Measurements from ENCODE around the gene DOK4. TPM values are rescaled to one million over a fixed set of nuclear protein-coding genes. Genes with fewer than 3 reads are reported as not detected.

DOK4 gene
- total RNA-seq, 1 donor from 2014 or later: 0.73 TPM

DNA sequence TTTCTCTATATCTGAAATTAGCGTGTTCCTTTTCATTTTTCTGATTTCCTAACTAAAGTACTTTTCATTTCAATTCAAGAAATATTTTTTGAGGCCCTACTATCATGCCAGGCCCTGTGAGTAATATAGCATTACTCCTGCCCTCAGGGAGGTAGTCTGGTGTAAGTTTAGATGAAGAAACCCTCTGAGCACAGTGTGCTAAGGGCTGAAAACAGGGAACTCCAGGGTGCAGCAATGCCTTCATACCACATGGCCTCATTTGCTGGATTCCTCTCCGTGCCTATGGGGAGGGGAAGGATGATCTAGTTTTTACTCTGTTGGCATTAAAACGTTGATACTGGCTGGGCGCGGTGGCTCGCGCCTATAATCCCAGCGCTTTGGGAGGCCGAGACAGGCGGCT, 34.3 kb downstream of the DOK4 start:
- intact Hi-C loops (cut with micrococcal nuclease): no loop called here
- H3K4me3 Mint-ChIP-seq: no peak overlapping the region
- H3K9me3 Mint-ChIP-seq: no peaks in the 10 kb centered on the region
- ATAC-seq (ENCODE audit: low read depth): no peak
- POLR2A ChIA-PET: no interaction called here
- no peak for TF ChIP-seq CTCF (IDR thresholded peaks at IDR 0.05)
- H3K27me3 Mint-ChIP-seq: no peaks in the 10 kb centered on the region
- peaks cover 6% of the 10 kb centered on the region for H3K4me1 Mint-ChIP-seq
- DNase-seq: no peak
- no peak overlapping the region for H3K27ac Mint-ChIP-seq
- CTCF ChIA-PET: no interaction called here
- H3K36me3 Mint-ChIP-seq (ENCODE audit: low read depth): peaks cover 54% of the 10 kb centered on the region

DNA sequence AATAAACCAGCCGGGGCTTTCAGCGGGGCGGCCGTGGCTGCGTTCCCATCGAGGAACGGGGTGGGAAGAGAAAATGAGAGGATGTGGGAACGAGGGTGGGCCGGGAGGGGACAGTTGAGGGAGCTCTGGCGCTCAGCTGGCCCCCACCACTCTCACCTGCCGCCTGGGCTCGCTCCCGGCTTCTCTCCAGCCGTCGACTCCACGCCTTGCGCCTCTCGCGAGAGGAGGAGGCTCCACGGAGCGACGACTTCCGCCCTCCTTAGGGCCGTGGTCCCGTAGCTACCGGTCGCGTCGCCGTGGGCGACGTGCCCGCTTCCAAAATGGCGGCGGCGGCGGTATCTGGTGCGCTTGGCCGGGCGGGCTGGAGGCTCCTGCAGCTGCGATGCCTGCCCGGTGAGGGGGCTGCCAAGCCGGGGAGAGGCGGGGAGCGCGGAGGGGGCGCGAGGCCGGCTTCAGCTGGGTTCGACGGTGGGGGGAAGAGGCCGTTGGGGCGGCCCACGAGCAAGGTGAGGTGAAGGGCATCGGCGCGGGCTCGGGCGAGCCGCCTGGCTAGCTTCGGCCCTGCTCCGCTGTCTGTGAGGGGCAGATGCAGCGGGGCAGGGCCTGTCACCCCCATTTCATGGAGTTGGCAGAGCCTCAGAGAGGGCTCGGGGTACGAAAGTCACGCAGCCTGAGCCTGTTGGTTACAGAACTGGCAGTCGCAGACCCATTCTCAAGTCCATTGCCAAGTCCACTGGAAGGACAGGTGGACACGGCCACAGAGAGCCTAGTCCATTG, 38.9 kb downstream of the DOK4 start, which contains the start of the genes CIAPIN1 and COQ9:
CIAPIN1 (minus strand) TSS at position 200 of the 777 bp plus-strand sequence. CDS start 6,457 bp downstream, outside the sequence.
COQ9 (plus strand) TSS at position 294 of the 777 bp plus-strand sequence; CDS start at position 321, 27 bp downstream.
- ChIA-PET CTCF (interaction anchor here (0.6 to 2.8 kb wide), 6 partner anchors 13 to 147 kb away, joined by 3 to 15 read pairs (median 3); partner anchors contain the start of gene POLR2C), POLR2A (interaction anchor here (0.5 to 3.1 kb wide), 24 partner anchors 9 to 1182 kb away, joined by 3 to 36 read pairs (median 4); partner anchors contain the start of genes ADGRG5, CCDC102A, KATNB1 and POLR2C)
- TF ChIP-seq CTCF (IDR thresholded peaks at IDR 0.05): no peak
- peak within 1 kb of the TSS; percentile 84 for H3K27ac Mint-ChIP-seq
- peak; percentile 98 for ATAC-seq (ENCODE audit: low read depth)
- peaks cover 19% of the 10 kb centered on the region for H3K4me1 Mint-ChIP-seq
- no peaks in the 10 kb centered on the region for H3K9me3 Mint-ChIP-seq
- peak; percentile 82 for DNase-seq
- H3K27me3 Mint-ChIP-seq: no peaks in the 10 kb centered on the region
- peak within 1 kb of the TSS; percentile 91 for H3K4me3 Mint-ChIP-seq
- intact Hi-C loops (cut with micrococcal nuclease): loop anchor here (1.0 to 10.0 kb wide), 6 partner anchors 15 to 1285 kb away; partner anchors contain the start of genes CFAP20, GOT2, KATNB1 and POLR2C
- peaks cover 17% of the 10 kb centered on the region for H3K36me3 Mint-ChIP-seq (ENCODE audit: low read depth)

DNA sequence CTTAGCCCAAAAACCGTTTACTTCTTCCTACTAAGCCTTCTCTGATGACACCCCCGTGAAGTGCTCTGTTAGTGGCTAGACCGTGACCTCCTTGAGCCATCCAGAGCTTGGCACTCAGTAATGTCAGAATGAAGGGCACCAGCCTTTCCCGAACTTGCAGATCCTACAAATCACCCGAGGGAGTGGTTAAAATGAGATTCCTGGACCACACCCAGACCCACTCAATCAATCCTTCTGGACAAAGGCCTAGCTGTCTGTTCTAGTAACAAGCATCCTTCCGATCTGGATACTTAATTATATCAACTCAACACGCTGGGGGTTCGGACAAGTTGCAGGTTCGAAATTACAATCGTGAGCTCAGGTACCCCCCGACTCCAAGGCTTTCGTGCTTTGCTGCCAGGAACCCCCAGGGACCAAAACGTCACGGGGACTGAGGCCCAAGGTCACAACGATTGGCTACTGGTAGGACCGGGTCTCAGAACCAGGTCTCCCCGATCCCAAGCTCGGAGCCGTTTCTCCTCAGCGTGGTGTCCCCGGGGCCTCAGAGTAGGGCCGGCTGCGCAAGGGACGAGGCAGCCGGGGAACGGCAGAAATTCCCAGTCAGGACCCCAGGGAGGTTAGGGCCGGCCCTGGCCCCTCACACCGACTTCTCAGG, 39.6 kb downstream of the DOK4 start:
- TF ChIP-seq CTCF (IDR thresholded peaks at IDR 0.05): no peak
- Mint-ChIP-seq H3K36me3 (ENCODE audit: low read depth) (peaks cover 13% of the 10 kb centered on the region), H3K9me3 (no peaks in the 10 kb centered on the region), H3K27ac (peak overlapping the region; percentile 84), H3K4me3 (peak overlapping the region; percentile 91), H3K4me1 (peaks cover 19% of the 10 kb centered on the region), H3K27me3 (no peaks in the 10 kb centered on the region)
- ATAC-seq (ENCODE audit: low read depth): peak; percentile 41
- intact Hi-C loops (cut with micrococcal nuclease): loop anchor here (1.0 to 10.0 kb wide), 6 partner anchors 16 to 1286 kb away; partner anchors contain the start of genes CFAP20, GOT2, KATNB1 and POLR2C
- CTCF ChIA-PET: interaction anchor here (1.0 to 2.8 kb wide), 5 partner anchors 14 to 147 kb away, joined by 3 to 15 read pairs (median 3); partner anchors contain the start of gene POLR2C
- POLR2A ChIA-PET: interaction anchor here (0.6 to 3.1 kb wide), 22 partner anchors 10 to 662 kb away, joined by 3 to 36 read pairs (median 4); partner anchors contain the start of genes ADGRG5, CCDC102A, KATNB1 and POLR2C
- peak; percentile 48 for DNase-seq

- Mint-ChIP-seq H3K9me3 (peaks cover 2% of the 10 kb centered on the region), H3K27me3 (no peaks in the 10 kb centered on the region), H3K4me1 (peaks cover 19% of the 10 kb centered on the region), H3K27ac (no peak overlapping the region), H3K36me3 (ENCODE audit: low read depth) (peaks cover 16% of the 10 kb centered on the region), H3K4me3 (no peak overlapping the region)
- TF ChIP-seq CTCF (IDR thresholded peaks at IDR 0.05): no peak
- intact Hi-C loops (cut with micrococcal nuclease): loop anchor here (5.0 to 10.0 kb wide), 2 partner anchors 679 to 1287 kb away; partner anchors contain the start of genes CFAP20 and GOT2
- DNase-seq (no peak), ATAC-seq (ENCODE audit: low read depth) (no peak)
- POLR2A ChIA-PET: interaction anchor here (0.6 kb wide), 1 partner anchor 557 kb away, joined by 3 read pairs; no protein-coding TSS in a partner anchor
- CTCF ChIA-PET: interaction anchor here (2.8 kb wide), 1 partner anchor 17 kb away, joined by 15 read pairs; the partner anchor contains the start of gene POLR2C
Observed at GRCh38 chr16:57445510-57445909, 40.8 kb downstream of the DOK4 start.

All from activated B cell treated with CpG ODN at 0.5 μM for 24 hours (primary cell).